ENCODE results near the gene TBC1D22A. TPM values are rescaled to one million over a fixed set of nuclear protein-coding genes. Genes with fewer than 3 reads are reported as not detected.

The TBC1D22A gene
- total and polyA plus RNA-seq, 2 donors (not counting 3 experiments of a cell fraction or from before 2014, with no cell fraction given): 26.1 to 32.4 TPM

GRCh38 chr22:46763051-46763705 lies 728 bp downstream of the TBC1D22A start:
- DNase-seq (ENCODE audit: low read depth, low spot score) (peak; percentile 34), FAIRE-seq (no peak)
- H3K27me3 ChIP-seq (ENCODE audit: control insufficient read depth in 2 of 2, insufficient read depth in 2 of 2, low read length in 2 of 2): no peaks in the 10 kb centered on the region
- peak overlapping the region; percentile 74 to 87 (median 77) for H3K4me3 ChIP-seq (replicated peaks in 1 of 3; ENCODE audit: insufficient read depth in 1 of 3, low read depth in 1 of 3, low read length in 3 of 3)
- TF ChIP-seq FOS (IDR thresholded peaks at IDR 0.05; ENCODE audit: borderline replicate concordance, insufficient read depth, low read length): no peak
- TF ChIP-seq MYC (IDR thresholded peaks at IDR 0.05; ENCODE audit: low read depth, low read length): no peak
- TF ChIP-seq EZH2 (IDR thresholded peaks at IDR 0.05; ENCODE audit: borderline replicate concordance, low read depth, low read length, severe bottlenecking): no peak
- no peak for TF ChIP-seq POLR2AphosphoS5 (IDR thresholded peaks at IDR 0.05; ENCODE audit: insufficient read depth, low read depth, low read length)
- no peak for TF ChIP-seq GATA2 (IDR thresholded peaks at IDR 0.05; ENCODE audit: insufficient read depth, insufficient read length, low read depth, low read length)
- no peak for TF ChIP-seq CTCF (IDR thresholded peaks at IDR 0.05; ENCODE audit: extremely low read depth in 1 of 2, insufficient read depth in 1 of 2, low read depth in 1 of 2, low read length in 2 of 2)
- TF ChIP-seq JUN (IDR thresholded peaks at IDR 0.05; ENCODE audit: borderline replicate concordance, insufficient read depth, insufficient read length, low read depth): no peak
- TF ChIP-seq, protein P1, sequence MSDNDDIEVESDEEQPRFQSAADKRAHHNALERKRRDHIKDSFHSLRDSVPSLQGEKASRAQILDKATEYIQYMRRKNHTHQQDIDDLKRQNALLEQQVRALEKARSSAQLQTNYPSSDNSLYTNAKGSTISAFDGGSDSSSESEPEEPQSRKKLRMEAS (IDR thresholded peaks at IDR 0.05; ENCODE audit: insufficient read depth, insufficient read length): no peak
- TF ChIP-seq POLR2A (IDR thresholded peaks at IDR 0.05; ENCODE audit: low read depth, low read length): no peak
- peak overlapping the region; percentile 40 for H2AFZ ChIP-seq (ENCODE audit: low read depth, low read length)
- H3K9me1 ChIP-seq (replicated peaks; ENCODE audit: control insufficient read depth, extremely low read depth, insufficient read depth, low read length): no peaks in the 10 kb centered on the region
- H3K27ac ChIP-seq (ENCODE audit: insufficient read depth, low read depth, low read length): peak overlapping the region; percentile 87
- H3K9ac ChIP-seq (replicated peaks; ENCODE audit: extremely low read depth, insufficient read depth, low read length): peak overlapping the region; percentile 92
- H3K36me3 ChIP-seq (ENCODE audit: control insufficient read depth in 2 of 2, extremely low read depth in 1 of 2, insufficient read depth in 2 of 2, low read length in 2 of 2): peaks cover 0 to 2% of the 10 kb centered on the region in 2 experiments
- H4K20me1 ChIP-seq (replicated peaks; ENCODE audit: control insufficient read depth, extremely low read depth, insufficient read depth, low read length): no peaks in the 10 kb centered on the region
- peaks cover 44% of the 10 kb centered on the region for H3K79me2 ChIP-seq (ENCODE audit: control insufficient read depth, insufficient read depth, low read length)
- no TSS peak for BruUV-seq (replicated peaks)
- no peaks in the 10 kb centered on the region for H3K9me3 ChIP-seq (replicated peaks; ENCODE audit: control insufficient read depth, insufficient read depth, low read length)
- intact Hi-C loops (cut with micrococcal nuclease): no loop called here
- H3K4me2 ChIP-seq (ENCODE audit: insufficient read depth, low read length): peak overlapping the region; percentile 84
- ChIA-PET POLR2A (interaction anchor here (0.7 to 1.4 kb wide), 13 partner anchors 7 to 48 kb away, joined by 3 to 10 read pairs (median 3); no protein-coding TSS in a partner anchor), CTCF (interaction anchor here (0.8 to 2.7 kb wide), 13 partner anchors 9 to 396 kb away, joined by 3 to 14 read pairs (median 5); no protein-coding TSS in a partner anchor)
- dilution Hi-C loops (cut with MboI; ENCODE audit: extremely low pct_ligation_motif_present, low sequenced_read_pairs): no loop called here
- peaks cover 24% of the 10 kb centered on the region for H3K4me1 ChIP-seq (ENCODE audit: control insufficient read depth, extremely low read depth, insufficient read depth, low read length)
